Activated CD4-positive, alpha-beta T cell treated with anti-CD3 and anti-CD28 coated beads, Interleukin-2, Interleukin-6, amounts not matched to agents 100 ng/mL and 50 ng/mL, durations not matched to agents 16 hours and 8 hours (primary cell): Measurements from ENCODE around the gene CACHD1.

ENCODE experiments used
- DNase-seq: peaks from one replicate; pipeline ENCODE4 v3.0.0-alpha.2; 2020

Gene CACHD1

DNA sequence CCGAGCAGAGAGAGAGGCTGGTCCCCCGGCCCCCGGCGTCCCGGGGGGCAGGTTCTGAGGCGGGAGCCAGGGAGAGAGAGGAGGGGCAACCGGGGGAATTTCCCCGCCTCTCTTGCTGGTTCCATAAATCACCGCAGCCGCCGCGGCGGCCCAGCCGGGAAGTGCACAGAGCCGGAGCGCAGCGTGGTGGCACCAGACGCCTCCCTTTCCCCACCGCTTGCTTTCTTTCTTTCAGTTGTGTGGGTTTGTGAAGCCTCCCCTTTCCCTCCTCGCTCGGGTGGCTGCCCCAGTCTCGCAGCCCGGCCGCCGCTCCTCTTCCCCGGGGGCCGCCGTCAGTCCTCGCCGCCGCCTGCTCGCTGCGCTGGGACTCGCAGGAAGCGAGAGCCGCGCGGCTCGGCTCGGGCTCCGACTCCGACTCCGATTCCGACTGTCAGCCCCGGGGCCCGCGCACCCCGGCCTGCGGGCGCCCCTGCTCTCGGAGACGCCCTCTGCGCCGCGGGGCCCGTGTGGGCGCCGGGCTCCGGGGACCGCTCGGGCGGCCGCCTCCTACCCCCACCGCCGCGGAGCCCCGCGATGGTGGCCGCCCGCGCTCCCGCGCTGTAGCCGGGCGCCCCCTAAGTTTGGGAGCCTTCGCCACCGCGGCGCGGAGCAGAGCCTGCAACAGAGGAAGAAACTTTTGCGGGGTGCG, at the start of gene CACHD1:
Gene CACHD1 (plus strand): TSS at position 153 of the 688 bp plus-strand sequence. CDS start 616 bp downstream, outside the sequence.
- peak; percentile 70 for DNase-seq

DNA sequence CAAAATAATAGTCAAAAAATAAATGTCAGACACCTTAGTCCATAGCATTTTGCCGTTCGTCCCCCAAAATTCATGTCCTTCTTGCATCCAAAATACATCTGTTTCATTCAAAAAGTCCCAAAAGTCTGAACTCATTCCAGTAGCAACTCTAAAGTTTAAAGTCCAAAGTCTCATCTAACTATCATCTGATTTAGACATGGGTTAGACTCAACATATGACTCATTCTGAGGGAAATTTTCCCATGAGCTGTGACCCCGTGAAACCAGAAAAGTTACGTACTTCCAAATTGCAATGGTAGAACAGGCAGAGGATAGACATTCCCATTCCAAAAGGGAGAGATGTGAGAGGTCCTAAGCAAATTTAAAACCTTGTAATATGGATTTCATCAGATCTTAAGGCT, 48.6 kb upstream of the CACHD1 start:
- no peak for DNase-seq

DNA sequence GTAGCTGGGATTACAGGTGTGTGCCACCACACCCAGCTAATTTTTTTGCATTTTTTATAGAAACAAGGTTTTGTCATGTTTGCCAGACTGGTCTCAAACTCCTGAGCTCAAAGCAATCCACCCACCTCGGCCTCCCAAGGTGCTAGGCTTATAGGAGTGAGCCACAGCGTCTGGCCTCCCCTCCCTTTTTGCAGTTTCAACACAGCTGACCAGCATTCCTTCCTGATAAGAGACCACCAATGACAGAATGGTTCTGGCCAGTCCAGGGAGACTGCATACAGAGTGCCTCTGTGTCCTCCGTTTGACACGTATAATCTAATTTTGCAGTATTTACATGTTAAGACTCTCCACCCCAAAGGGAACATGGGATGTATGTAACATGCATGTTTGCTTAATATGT, 46.4 kb upstream of the CACHD1 start:
- DNase-seq: no peak

DNA sequence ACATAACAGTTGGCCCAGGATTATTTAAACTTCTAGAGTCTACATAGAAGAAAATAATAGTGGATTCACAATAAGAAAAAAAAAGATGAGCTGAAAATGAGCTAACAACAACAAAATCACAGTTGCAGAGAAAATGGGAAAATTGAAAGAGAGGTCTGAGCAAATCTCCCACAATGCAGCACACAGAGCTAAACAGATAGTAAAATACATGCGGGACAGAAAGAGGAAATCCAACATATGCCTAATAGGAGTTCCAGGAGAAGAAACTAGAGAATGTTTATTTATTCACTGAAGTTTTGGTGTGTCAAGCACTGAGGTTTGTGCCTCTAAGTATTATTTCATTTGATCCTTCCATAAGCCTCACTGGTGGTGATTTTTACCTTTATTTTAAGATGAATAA, 45.5 kb upstream of the CACHD1 start:
- DNase-seq: no peak

DNA sequence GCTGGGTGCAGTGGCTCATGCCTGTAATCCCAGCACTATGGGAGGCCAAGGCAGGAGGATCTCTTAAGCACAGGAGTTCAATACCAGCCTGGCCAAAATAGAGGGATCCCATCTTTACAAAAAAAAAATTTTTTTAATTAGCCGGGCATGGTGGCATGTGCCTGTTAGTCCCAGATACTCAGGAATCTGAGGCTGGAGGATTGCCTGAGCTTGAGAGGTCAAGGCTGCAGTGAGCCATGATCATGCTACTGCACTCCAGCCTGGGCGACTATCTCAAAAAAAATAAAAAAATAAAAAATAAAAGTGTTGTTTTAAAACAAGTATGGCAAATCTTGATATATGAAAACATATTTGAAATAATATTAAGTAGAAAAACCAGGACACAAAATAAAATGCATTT, 44.4 kb upstream of the CACHD1 start:
- DNase-seq: no peak

DNA sequence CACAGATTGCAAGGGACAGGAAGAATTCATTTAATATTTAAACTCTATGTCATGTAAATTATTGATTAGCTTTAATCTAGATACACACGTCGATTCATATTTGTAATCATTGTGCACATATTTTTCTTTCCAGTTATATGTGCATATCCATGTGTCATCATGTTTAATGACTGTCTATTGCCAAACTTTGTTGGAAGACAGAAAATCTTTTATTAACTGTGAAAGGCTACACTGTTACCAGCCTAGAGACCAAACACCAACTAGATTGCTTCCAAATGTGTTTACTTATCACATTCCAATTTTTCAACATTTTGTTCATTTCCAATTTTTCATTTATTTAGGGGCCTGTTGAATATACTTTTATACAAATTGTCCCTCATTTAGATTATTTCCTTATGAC, 43.2 kb upstream of the CACHD1 start:
- DNase-seq: no peak

DNA sequence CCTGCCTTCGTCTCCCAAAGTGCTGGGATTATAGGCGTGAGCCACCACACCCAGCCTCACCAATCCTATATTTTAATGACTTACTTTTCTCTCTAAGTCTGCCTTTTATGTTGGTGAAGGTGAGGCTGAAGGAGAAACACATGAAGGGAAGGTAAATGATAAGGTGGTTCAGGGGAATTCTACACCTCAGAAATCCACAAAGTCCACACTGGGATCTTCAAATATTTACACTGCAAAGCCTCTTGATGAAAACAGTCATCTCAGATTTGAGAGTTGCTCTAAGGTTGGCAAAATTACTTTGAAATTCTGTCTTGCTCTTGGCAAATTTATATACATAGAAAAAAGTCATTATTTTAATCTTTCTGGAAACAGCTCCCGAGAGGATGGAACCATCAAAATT, 42.0 kb upstream of the CACHD1 start:
- no peak for DNase-seq

DNA sequence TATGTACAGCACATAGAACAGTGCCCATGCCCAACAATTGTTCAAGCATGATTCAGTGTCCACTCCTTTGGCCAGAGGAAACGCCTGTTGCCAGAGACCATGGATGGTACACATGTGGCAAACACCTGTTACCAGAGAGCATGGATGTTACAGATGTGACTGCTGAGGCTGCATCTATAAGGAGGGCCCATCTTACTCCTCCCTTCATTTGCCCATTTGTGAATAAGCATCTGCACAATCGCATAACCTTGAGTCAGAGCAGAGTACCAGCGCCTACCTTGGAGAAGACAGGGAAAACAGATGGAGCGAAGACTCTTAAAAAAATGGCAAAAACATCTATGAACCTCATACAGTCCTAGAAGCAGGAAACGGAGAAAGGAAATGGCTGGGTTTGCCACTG, 36.6 kb upstream of the CACHD1 start:
- no peak for DNase-seq

DNA sequence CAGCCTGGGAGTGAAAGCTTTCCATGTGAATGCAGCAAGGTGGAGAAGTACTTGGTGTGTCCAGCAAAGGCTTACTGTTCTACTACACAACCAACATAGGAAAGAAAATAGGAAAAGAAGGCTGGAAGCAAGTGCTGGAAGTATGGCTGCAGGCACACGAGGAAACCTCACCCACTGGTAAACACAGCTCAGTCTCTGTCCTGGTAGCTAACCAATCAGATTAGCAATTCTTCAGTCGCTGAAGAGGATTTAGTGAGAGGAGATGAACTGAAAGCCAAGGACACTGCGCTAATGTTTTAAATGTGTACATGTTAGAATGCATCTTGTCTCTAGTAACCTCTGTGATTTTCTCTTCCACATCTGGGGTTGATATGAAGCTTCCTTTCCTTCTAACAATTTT, 36.2 kb upstream of the CACHD1 start:
- DNase-seq: no peak

DNA sequence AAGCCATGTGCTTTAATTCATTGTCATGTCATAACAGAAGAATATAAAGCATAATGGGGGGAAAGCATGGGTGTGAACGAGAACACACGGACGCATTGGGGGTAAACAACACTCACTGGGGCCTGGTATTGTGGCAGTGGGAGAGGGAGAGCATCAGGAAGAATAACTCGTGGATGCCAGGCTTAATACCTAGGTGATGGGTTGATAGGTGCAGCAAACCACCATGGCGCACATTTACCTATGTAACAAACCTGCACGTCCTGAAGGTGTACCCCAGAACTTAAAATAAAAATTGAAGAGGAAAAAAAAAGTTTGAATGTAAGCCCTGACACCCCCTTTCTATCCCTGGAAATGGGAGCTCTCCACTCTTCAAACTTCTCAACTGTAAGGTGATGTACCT, 34.9 kb upstream of the CACHD1 start:
- no peak for DNase-seq

DNA sequence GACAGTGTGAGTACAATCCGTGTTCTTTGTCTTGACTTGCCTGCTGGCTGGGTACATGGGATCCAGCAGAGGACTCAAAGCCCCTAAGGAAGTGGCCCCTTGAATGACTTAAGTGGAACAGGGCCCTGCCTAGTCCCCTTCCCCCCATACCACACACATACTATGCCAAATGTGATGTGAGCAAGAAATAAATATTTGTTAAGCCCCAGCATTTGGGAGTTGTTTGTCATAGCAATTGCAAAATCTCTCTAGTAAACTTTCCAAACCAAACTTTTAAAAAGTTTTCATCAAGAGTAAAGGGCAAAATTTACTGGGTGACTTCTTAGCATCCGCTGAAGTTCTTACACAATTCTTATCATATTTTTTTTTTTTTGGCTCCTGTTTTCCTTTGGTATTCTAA, 32.5 kb upstream of the CACHD1 start:
- DNase-seq: no peak

DNA sequence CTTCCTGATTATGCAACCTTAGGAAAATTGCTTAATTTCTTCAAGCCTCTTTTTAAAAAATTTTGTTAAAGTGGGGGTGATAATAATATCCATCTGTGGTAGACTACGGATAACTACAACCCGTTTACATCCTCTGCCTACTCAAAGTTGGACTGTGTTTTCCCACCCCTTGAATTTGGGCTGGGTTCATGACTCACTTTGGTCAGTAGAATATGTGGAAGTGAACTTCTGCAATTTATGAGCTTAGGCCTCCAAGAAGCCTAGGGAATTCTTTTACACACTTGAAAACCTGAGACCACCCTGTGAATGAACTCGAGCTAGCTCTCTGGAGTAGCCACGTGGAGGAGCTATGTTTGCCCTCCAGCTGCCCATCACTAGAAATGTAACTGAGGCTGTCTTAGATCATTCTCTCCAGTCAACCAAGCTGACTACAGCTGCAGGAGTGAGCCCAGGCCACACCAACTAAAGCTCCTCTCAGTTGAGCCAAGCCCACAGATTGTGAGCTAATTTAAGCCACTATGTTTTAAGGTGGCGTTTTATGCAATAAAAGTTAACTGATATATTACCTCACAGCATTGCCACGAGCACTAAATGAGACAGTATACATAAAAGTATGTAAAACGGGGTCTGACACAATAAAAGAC, 29.6 kb upstream of the CACHD1 start:
- no peak for DNase-seq

DNA sequence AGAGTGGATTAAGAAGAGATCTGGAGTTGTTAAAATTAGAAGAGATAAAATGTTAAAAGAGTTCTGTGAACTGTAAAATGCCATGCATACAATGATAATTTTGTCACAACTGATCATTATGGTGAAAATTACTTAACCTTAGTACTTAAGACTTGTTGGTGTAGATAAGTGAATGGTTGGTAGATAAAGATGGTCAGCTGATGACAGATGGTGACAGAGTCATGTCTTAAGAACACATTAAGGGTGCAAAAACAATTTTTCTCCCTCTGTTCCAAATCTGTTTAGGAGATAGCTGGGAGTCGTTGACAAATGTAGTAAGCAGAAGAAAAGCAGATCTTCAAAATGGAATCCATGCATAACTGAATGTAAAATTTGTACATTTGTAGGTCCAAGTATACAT, 18.5 kb upstream of the CACHD1 start:
- DNase-seq: no peak

DNA sequence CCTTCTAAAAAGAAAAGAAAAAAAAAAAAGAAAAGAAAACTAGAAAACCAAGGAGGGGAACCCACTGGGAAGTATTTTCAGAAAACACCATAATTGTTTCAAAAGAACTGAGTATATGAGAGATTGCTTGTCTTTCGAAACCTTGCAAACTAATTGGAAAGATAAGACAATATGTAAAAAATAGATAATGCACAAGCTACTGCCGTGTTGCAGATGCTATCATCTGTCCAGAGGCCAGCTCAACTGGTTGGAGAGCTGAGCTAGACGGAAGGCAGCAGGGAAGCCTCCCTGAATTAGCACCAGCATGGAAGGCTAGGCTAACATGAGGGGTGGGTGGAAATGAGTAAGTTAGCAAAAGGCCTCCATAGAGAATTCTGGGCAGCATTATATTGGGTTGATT, 16.2 kb upstream of the CACHD1 start:
- no peak for DNase-seq

DNA sequence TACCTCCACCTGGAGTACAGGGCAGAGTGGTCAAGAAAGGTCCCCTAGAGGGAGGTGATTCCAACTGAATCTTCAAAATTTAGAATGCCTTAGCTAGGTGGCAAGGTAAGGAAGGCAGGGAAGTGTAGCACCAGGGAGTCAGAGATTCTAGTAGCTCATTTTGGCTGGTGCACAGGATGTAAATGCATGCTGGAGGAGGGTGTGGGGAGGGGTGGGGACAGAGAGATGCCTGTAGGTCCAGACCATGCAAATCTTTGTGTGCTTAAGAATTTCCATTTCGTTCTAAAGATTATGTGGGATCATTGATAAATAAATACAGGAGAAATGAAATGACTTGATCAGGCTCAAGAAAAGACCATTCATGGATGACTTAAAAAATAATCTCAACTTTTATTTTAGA, 11.0 kb upstream of the CACHD1 start:
- no peak for DNase-seq

DNA sequence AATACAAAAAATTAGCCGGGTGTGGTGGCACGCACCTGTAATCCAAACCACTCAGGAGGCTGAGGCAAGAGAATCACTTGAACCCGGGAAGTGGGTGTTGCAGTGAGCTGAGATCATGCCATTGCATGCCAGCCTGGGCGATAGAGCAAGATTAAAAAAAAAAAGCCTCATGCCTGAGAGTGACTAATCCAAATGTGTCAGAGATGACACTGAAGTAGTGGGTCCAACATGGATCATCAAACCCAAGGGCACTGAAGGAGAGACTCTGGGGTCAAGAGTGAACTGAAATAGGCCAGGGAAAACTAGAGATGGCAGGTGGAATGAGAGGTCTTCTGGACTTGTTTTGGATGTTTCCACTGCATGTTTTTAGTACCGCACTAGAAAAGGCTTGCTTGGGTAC, 10.2 kb upstream of the CACHD1 start:
- DNase-seq: no peak

DNA sequence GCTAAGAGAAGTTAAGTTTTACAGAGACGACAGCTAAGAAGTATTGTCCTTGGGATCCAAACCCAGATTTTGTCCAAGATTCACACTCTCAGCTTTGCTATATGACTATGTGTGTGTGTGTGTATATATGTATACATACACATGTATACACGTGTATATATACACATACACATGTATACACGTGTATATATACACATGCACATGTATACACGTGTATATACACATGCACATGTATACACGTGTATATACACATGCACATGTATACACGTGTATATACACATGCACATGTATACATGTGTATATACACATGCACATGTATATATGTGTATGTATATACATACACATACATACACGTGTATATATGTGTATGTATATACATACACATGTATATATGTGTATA, 3.9 kb upstream of the CACHD1 start:
- no peak for DNase-seq

DNA sequence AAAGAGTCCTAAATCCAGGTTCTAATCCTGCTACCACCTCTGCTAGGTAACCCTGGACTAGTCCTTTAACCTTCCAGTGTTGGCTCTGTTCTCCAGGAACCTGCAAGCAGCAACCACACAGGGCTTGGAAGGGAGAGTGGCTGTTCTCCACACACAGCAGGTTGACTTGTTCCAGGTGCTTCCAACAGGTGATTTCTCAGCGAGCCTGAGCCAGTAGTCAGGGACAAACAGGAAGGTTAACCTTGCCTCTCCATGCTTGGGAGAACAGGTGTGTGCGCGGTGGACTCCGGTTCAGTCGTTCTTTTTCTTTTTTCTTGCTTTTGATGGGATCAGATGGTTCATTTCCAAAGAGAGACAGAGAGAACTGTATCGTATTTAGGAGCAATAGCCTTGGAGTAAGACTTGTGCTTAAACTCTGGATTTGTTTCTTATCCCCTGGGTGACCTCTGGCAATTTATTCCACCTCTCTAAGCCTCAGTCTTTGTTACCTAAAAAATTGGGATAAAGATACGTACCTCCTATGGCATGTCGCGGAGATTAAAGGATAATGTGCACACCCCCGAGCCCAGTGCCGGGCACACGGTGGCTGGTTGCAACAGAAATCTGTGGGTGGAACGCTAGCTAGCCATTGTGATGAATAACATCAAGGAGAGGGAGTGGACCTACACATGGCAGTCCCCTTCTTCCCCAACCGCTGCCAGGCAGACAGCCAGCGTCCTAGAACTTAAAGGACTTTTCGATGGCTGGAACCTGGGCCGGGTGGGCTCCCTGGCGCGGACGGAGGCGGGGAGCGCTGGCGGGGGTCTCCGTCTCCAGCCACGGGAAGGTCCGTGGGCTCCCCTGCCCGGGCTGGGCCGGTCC, 583 bp upstream of the CACHD1 start:
- DNase-seq: no peak

DNA sequence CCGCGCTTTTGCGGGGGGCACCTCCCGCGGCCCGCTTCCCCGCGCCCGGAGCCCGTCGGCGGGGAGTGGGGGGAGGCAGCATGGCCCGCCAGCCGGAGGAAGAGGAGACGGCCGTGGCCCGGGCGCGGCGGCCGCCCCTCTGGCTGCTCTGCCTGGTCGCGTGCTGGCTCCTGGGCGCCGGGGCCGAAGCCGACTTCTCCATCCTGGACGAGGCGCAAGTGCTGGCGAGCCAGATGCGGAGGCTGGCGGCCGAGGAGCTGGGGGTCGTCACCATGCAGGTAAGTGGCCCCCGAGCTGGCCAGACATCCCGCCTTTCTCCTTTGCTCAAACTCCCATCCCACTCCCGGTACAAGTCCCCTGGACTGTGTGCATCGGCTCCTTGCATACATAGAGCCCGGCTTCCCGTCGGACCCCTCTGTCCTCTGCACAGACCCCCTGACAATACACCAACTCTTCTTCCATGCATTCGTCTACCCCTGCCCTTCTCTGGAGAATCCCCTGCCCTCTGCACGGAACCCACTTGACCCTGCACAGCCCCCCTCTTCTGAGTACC, 812 bp downstream of the CACHD1 start:
- DNase-seq: no peak

DNA sequence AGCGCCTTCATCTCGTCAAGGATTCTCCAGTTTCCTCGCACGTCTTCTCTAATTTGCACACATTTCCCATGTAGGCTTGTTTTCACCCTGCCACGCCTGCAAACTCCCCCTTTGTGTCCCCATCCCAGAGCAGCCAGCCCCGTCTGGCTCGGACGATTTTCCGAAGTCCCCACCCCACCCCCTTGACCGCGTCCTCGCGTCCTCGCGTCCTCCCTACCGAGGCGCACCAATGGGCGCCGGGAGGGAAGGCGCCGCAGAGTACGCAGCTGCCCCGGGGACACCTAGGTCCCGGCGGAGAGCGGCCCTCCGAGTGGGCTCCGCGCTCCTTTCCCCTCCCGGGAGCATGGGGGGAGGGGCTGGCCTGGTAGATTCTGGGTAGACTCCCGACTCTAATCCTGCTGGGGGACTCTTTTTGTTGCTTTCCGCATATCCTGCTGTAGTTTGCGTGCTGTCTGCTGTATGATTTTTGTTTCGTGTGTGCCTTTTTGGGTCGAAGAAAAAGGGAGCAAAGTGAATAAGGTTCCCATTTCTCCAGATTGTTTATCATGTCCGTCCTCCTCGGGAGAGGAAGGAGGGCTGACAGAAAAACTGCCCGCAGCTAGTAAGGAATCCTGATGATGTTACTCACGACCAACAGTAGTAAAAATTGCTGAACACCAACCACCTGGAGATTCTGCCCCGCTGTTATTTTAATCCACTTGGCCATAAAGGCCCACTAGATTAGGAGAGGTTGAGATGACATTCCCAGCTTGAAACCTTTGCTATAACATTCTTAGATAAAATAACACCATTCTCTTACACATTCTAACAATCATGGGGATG, 1.5 kb downstream of the CACHD1 start:
- DNase-seq: no peak

DNA sequence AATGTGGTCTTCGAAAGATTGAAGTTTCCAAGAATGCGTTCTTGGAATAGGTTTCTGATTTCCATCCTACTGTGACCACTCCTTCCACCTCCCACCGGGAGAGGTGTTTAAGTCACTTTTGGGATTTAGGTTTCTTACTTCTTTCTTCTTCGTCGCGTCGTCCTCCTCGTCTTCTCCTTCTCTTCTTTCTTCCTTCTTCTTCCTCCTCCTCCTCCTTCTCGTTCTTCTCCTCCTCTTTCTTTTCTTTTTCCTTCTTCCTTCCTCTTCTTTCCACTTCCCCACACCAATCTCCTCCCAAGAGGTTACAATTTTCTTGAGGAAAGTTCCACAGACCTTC, 2.1 kb downstream of the CACHD1 start:
- DNase-seq: no peak

DNA sequence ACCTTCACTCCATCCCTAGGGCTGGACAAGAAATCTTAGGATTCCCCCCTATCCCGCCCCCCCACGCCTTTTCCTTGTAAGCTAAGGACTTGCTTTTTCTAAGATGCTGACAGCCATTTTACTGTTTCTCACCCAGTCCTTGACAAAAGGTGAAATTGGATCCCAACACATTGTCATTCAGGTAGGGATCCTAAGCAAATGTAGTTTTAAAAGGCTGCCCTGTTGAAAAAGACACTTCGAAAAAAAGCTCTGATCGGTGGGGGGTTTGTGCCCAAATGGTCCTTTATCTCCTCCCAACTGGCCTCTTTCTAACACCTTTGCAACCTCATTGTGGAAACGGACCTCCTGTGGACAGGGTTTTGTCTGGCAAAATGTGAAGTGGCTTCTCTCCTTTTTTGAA, 2.9 kb downstream of the CACHD1 start:
- DNase-seq: no peak

DNA sequence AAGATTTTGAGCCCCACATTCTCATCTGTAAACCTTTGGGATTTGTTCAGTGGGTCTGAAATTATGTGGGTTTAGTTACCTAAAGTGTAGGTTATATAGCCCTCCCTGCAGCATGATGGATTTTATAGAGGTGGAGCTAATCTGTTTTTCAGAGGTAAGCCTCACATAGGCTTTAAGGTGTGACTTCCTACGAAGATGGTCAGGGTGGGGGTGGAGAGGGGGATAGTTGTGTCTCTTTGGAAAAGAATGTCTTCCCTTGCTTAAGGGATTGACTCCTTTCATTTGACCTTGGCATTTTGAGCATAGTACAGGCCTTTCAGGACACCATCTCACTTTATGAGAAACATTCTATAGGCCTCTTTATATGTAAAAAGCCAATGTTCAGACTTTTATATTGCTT, 3.4 kb downstream of the CACHD1 start:
- DNase-seq: no peak
